ENCODE data around the gene IGF1R.

The IGF1R gene

GRCh38 chr15:98796685-98797357 is 148.5 kb downstream of the IGF1R start:
- no peak for DNase-seq (ENCODE audit: low read depth, low spot score)

- no peak for DNase-seq (ENCODE audit: low read depth, low spot score)
Measured at GRCh38 chr15:98798375-98798893, 150.1 kb downstream of the IGF1R start.

GRCh38 chr15:98799461-98800390 is 151.4 kb downstream of the IGF1R start:
- no peak for DNase-seq (ENCODE audit: low read depth, low spot score)

GRCh38 chr15:98800437-98801233 is 152.3 kb downstream of the IGF1R start:
- no peak for DNase-seq (ENCODE audit: low read depth, low spot score)

- no peak for DNase-seq (ENCODE audit: low read depth, low spot score)
Measured at GRCh38 chr15:98801234-98801561, 152.9 kb downstream of the IGF1R start.

GRCh38 chr15:98802187-98802586 is 153.8 kb downstream of the IGF1R start:
- no peak for DNase-seq (ENCODE audit: low read depth, low spot score)

- DNase-seq (ENCODE audit: low read depth, low spot score), result no peak
Measured at GRCh38 chr15:98803228-98804056, 155.1 kb downstream of the IGF1R start.

- DNase-seq (ENCODE audit: low read depth, low spot score), result no peak
Measured at GRCh38 chr15:98804057-98804380, 155.7 kb downstream of the IGF1R start.

- no peak for DNase-seq (ENCODE audit: low read depth, low spot score)
Measured at GRCh38 chr15:98805434-98806274, 157.3 kb downstream of the IGF1R start.

GRCh38 chr15:98806275-98806895 is 158.0 kb downstream of the IGF1R start:
- no peak for DNase-seq (ENCODE audit: low read depth, low spot score)

- no peak for DNase-seq (ENCODE audit: low read depth, low spot score)
Measured at GRCh38 chr15:98807262-98807661, 158.9 kb downstream of the IGF1R start.

- no peak for DNase-seq (ENCODE audit: low read depth, low spot score)
Measured at GRCh38 chr15:98809273-98809672, 160.9 kb downstream of the IGF1R start.

GRCh38 chr15:98812716-98813446 is 164.5 kb downstream of the IGF1R start:
- DNase-seq (ENCODE audit: low read depth, low spot score), result no peak

GRCh38 chr15:98813951-98814350 is 165.6 kb downstream of the IGF1R start:
- DNase-seq (ENCODE audit: low read depth, low spot score), result no peak

- no peak for DNase-seq (ENCODE audit: low read depth, low spot score)
Measured at GRCh38 chr15:98815207-98815606, 166.9 kb downstream of the IGF1R start.

GRCh38 chr15:98817745-98818144 is 169.4 kb downstream of the IGF1R start:
- no peak for DNase-seq (ENCODE audit: low read depth, low spot score)

- DNase-seq (ENCODE audit: low read depth, low spot score), result no peak
Measured at GRCh38 chr15:98823012-98823458, 174.7 kb downstream of the IGF1R start.

- no peak for DNase-seq (ENCODE audit: low read depth, low spot score)
Measured at GRCh38 chr15:98823616-98824015, 175.3 kb downstream of the IGF1R start.

GRCh38 chr15:98824595-98824994 is 176.3 kb downstream of the IGF1R start:
- no peak for DNase-seq (ENCODE audit: low read depth, low spot score)

Data from activated naive CD8-positive, alpha-beta T cell treated with anti-CD3 and anti-CD28 coated beads, Interleukin-2, amount 50 U/mL, for 16 hours (primary cell).